Renal cortex interstitium (tissue), 11 donors: ENCODE measurements around the gene FGD4. TPM values are rescaled to one million over a fixed set of nuclear protein-coding genes. Genes with fewer than 3 reads are reported as not detected.
A peak's percentile ranks its signal among the peaks of the same experiment; 100 is the strongest.

Experiments
- DNase-seq, 11 donors: peaks; one replicate each; pipeline ENCODE4 v3.0.0-alpha.2; 2013; ENCODE audit warnings: low read depth in 9 of 11, low spot score in 4 of 11; ENCODE audit errors: extremely low read depth in 1 of 11
- polyA plus RNA-seq, 3 donors: library from polyadenylated mRNA; unstranded; fragments of 120-200 nt; gene quantifications; one replicate each; pipeline ENCODE4 v1.2.1, GENCODE V29; 2013; ENCODE audit not compliant: insufficient read length in 3 of 3

FGD4 gene
- polyA plus RNA-seq, 3 donors, result 14.5 to 19.0 (median 15.5) TPM

DNA sequence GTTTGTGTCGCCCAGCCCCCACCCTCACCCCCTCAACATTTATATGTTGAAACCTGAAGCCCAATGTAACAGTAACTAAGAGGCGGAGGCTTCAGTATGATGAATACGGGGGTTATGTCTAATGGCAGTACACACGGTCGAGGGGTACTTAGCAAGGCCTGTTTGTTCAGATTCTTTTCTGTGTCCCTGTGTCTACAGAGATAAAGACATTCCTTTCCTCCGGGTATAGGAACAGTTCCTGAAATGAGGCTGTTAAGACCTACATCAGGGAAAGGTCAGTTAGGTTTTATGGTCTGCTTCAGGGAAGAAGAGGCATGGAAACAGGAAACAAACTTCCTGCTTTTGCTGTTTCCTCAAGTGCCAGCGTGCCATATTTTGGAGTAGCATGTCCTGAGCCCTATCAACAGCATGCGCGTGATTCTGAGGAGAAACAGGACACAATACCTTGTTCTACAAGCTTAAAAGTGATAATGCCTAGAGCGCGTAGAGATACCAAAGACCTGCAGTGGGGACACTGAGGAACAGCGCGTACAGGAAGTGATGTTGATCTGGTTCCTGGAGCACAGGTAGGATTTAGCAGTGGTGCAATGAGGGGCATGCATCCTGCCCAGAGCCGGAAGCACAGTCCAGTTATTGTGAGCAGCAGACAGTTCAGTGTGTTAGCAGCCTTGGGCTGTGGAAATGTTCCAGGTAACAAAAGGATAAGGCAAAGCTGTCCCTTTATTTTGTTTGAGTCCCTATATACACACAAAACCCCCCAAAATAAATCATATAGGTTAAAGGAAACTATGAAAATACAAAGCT is 47.2 kb downstream of the FGD4 start:
- no peak for DNase-seq

DNA sequence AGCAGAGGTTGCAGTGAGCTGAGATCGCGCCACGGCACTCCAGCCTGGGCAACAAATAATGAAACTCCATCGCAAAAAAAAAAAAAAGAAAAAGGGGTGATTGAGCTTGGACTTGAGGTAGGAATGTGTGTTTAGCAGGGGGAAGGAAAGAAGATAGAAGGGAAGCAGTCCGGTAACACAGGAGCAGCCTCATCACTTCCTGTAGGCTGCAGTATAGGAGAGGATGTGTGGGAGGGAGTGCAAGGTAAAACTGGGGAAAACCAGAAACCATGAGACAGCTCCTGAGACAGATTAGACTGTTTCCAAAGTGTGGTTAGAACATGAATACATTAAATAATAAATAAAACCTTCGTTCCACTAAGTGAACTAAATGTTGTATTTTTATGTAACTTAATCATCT is 49.2 kb downstream of the FGD4 start:
- DNase-seq, result no peak

DNA sequence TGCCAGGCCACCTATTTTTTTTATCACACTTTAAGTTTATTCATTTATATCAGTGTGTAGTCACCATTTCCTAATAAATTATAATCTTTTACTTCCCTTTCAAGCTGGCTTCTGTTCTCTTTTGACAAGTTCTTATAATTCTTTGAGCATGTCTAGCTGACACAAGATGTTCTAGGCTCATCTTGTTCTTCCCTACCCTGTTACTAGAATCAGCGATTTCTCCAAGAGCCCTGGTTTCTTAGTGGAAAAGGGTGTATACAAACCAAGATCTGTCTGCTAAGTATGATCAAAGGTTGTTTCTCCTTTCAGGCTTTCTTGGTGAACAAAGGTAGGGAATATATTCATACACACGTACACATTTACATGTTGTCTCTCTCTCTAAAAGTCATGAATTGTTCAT is 51.0 kb downstream of the FGD4 start:
- DNase-seq, result no peak

DNA sequence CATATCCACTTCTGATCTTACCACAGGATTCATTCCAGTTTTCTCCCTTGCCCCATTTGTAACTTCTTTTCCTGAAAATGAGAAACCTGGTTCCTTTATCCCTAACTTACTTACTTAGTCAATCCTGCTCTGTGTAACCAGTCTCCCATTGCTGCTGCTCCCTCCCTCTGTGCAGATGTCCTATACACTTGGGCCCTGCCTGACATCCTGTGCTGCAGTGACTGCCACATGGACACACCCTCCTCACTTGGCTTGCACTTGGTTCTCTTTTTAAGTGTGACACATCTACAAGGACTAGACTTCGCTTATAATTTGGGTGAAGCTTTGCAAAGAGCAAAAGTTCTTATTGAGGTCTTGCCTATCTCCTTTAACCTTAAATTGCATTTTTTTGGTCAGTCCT is 51.4 kb downstream of the FGD4 start:
- DNase-seq, result no peak

DNA sequence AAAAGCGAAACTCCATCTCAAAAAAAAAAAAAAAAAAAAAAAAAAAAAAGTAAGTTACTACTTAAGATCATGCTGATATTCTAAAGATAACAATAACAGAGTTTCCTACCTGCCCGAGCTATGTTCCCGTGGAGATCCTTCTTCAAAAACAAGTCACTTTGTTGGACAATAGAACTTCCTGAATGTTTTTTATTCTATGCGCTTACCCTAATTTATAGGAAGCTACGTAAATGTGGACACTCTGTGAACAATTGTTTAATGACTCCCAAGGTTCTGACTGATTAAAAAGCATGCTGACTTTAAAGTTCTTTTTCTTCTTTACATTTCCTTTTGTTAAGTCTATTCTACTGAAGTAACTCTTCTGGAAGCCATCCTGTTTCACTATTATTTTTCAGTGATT is 52.5 kb downstream of the FGD4 start:
- DNase-seq, result no peak

DNA sequence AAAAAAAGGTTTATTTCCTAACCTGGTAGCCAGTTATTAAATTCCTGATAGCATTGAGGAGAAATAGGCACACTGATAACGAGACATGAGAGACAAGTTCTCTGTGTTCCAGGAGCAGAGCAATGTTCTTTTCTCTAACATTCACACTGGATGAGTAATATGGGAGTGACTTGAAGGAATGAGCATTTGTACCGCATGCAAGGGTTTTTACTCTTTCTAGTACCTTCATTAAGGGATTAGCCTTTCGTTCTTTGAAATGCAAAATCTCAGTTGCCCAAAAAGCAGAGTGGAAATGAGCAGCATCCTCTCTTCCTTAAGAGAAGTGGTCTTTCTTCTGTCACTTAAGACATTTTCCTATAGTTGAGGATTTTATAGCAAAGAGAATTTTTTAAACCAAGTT is 54.7 kb downstream of the FGD4 start:
- no peak for DNase-seq

DNA sequence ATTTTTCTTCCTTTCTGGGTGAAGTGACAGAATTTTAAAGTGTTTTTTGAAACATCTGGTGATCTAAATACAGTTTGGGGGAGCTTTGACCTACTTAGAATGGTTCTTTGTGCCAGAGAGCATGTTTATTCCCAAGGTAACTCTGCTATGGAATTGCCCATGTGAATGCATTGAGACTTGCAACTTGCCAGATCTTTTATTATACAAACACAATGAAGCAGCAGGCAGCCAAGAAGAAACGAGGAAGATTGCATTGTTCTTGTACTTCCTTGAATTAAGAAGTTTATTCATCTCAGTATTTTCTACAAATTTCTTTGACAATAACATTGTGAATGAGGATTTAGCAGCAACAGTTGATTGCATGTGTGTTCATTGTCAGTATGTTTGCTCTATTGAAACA is 55.5 kb downstream of the FGD4 start:
- no peak for DNase-seq

DNA sequence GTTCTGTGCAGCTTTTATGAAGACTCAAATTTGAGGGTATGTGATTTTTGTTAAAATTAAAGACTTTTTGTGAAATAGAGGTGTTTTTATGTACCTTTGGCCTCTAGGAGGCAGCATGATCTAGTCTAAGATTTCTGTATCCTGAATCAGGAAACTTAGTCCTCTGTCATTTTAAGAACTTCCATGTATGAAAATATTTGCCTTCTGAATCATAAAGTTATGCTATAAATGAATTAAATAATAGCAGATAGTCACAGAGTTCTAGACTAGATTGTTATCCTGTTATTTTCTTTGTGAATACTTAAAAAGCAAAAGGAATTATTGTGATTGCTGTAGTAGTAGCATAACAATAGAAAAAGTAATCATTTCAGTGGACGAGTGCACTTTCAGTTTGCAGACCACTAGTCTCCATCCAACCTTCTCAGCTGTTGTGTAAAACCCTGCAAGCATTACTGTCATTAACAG is 56.3 kb downstream of the FGD4 start:
- DNase-seq, result peak in 2 of 11 donors; percentile 33 to 62

DNA sequence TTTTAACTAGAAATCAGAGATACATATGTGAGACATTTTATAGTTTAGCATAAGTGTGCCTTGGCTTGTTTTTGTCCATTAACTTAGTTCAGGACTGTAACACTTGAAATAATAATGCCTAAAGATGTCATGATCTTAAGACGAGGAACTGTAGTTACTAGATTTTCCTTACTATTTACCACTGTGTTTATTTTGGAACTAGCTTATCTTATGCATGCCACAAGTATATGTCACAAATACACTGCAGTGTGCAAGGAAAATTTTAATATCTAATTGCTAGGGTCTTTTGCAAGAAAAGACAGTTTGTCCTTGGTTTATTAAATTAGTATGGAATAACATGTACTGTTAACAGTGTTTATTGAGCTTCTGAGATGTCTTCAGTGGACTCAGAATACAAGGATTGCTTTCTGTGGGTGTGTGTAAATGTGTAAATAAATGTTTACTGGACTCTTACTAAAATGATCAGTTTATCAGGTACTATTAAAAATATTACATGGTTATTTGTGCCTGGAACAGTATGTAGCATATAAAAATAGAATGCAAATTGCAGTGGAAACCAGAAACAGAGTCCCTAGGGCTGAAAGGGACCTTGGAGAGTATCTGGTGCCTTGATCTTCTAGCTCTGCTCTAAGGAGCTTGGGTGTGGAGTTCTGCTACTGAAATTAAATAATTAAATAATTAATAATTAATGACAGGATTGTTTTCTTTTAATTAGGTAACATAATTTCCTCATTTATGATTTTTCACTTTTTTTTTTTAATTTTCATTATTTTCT is 58.1 kb downstream of the FGD4 start:
- DNase-seq, result no peak

DNA sequence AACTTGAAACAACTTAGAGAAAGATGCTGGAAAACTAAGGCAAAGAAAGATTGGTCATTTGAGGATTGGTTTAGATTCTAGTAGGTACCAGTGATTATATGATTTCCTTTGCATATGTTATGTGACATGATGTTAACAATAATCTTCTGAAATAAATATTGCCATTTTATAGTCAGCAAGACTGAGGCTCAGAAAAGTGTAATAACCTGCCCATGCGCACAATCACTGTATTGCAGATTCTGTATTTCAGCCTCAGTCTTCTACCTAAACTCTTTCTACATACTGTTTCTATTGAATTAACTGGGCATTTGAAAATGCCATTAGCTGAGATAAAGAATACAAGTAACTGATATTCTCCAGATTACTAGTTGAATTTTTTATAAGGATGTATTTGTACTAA is 61.3 kb downstream of the FGD4 start:
- DNase-seq, result no peak

DNA sequence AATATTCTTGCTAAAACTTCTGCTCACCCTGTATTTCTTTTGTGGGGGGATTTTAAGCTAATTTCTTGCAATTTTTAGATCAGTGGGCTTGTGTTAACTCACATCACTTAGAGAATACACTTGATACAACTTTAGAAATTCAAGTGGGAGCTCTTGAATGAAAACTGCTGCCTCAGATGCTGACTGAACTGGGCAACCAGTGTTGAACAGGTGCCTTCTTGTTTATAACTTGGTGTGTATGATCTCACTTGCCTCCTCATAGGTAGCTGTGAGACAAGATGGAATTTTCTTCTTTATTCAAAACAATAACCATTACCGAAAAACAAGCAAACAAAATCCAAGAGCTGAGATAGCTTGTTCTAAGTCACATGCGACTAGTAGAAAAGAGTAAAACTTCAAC is 63.5 kb downstream of the FGD4 start:
- no peak for DNase-seq

DNA sequence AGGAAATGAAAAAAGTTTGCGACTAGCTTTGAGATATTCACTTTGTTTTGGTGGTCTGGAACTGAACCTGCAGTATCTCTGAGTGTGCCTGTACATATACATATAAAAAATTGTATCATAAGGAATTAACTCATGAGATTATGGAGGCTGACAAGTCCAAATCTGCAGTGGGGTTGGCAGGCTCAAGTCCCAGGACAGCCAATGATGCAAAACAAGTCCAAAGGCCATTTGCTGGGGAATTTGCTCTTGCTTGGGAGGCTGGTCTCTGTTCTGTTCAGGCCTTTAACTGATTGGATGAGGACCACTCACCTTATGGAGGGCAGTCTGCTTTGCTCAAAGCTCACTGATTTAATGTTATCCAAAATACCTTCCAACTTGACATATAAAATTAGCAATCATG is 66.8 kb downstream of the FGD4 start:
- DNase-seq, result no peak

DNA sequence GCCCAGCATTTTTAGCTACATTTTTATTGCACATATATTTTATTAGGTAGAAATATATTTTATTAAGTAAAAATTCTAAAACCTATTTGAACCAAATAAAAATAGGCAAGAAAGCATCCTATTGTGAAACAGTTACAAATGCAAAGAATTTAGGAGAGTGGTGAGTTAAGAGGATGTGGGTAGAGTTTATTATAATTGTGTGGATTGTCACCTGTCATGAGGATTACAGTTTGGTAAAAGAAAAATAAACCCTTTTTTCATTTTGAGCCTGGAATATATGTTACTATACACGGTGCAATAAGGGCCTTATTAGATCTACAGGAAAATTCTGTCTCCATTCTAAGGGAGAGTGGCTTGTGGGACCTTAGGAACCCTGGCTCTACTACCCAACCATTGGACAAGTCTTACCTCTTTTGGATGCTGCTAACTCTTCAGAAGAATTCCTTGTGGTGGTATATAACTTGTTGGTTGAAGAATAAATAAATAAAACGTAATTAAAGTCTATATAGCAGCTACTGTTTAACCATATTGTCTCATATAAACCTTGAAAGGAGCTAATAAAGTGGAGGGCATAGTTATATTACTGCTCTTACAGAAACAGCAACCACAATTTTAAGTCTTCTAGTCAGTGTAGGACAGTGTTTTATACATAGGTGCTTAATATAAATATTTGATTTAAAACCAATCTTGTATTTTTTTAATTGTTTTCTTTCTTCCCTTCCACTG is 67.8 kb downstream of the FGD4 start:
- no peak for DNase-seq

DNA sequence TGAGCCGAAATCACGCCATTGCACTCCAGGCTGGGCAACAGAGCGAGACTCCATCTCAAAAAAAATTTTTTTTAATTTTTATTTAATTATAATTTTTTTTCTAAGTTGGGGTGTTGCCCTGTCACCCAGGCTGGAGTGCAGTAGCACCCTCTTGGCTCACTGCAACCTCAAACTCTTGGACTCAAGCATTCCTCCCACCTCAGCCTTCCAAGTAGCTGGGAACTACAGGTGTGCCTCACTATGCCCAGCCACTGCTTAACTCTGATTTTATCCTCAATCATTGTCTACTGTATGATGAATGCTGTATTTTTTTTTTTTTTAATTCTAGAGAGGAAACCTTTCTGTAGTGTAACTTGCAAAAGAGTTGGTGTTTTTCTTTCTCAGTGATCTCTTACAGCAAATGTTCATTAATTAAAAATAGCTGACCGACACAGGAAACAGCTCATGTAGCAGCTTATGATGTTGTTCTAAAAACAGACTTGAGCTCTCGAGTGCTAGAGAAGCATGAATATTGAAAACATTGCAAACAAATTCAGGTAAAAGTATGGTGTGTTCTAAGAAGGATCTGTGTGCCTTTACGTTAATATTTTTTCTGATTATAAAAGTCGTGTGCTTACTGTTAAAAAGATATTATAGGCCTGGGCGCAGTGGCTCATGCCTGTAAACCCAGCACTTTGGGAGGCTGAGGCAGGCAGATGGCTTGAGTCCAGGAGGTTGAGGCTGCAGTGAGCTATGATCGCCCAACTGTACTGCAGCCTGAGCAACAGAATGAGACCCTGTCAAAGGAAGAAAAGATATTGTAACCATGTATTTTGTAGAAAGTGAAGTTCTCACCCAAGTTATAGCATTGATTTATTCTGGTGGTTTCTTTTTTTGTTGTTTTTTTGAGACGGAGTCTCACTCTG is 68.9 kb downstream of the FGD4 start:
- no peak for DNase-seq

DNA sequence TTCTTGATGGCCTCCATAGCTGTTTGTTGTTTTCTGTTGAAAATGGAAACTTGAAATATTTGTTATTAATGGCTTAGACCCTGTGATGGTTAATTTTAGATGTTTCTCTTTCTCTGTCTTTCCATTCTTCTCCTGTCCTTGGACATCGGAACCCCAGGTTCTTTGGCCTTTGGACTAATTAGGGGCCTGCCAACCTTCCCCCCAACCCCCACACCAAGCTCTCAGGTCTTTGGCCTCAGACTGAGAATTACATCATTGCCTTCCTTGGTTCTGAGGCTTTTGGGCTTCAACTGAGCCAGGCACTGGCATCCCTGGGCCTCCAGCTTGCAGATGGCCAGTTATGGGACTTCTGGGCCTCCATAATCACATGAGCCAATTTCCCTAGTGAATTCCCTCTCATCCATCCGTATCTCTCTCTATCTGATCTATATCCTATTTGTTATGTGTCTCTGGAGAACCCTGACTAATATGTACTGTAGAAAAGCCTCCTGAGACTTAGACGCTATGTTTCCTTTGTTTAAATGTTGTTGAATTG is 71.6 kb downstream of the FGD4 start:
- no peak for DNase-seq

DNA sequence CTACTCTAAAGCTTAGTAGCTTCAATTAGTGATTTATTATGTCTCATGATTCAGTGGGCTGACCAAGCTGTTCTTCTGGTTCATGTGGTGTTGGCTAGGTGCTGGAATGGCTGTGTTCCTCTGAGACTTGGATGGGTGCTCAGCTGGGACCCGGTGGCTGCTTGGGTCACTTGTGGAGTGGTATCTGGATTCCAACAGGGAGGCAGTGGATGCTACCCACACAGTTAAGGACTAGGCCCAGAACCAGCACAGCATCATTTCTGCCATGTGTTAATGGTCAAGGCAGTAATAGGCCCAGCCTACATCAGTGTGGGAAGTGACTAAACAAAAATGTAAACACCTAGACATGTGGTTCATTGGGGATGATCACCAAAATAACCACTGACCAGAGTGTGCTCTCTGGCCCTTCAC is 72.2 kb downstream of the FGD4 start:
- no peak for DNase-seq

DNA sequence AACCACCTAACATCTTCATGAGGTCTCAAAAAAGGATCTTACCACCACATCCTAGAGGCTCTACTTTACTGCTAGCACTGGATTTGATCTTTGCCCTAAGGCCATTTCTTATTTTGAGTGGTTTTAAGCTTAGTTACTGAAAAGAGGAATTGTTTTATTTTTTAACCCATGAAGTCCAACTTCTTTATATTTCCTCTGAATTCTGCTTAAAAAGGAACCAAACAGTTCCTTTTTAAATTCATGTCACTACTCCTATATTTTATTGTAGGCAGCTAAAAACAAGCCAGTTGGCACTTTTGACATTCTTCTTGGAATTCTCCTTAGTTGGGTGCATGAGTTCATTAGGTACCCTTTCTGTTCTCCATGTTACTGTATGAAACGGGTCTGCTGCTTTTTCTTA is 76.4 kb downstream of the FGD4 start:
- DNase-seq, result no peak

DNA sequence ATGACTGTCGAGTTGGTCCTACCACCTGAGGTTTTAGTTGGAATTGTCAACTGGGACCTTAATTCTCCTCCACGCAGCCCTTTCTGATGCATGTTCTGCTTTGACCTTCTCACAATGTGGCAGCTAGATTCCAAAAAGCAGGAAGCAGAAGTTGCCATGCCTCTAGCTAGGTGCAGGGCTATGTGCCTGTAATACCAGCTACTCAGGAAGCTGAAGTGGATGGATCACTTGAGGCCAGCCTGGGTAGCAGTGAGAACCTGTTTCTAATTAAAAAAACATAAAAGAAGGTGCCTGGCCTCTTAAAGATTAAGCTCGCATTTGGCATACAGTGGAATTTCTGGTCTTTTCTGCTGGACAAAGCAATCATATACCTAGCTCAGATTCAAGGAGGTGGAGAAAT is 77.1 kb downstream of the FGD4 start:
- no peak for DNase-seq

DNA sequence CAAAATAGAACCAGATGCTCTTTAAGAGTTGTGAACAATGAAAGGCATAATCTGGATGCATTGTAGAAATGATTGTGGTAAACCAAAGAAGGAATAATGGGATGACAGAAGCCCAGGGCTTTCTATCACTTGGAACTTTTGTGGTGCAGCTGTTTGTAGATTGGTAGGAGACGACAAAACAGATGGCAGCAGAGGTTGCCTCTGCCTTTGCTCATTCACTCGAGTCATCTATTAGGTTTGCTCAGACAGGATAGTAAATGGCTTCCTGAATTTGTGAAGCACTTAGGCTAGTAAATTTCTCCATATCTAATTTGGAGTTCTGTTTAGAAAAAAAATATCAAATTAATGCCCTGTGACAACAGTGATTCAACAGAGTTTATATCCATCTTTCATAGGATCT is 78.4 kb downstream of the FGD4 start:
- DNase-seq, result no peak
